Measurements from ENCODE around the gene CMIP.

CMIP gene

DNA sequence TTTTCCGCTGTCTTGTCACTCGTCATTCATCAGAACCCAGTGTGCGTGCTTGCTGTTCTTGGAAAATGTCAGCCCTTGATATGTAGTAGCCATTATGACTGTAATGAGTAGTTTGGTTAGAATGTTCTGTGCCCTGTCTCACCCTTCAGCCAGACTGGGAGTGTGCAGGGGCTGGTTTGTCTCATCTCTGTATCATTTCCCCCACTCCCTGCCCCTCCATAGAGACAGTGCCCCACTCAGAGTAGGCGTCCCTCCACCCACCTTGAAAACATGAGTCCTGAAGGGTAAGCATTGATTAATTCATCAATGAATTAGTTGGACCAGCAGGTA is 197.5 kb downstream of the CMIP start:
- no peak overlapping the region for H3K27ac ChIP-seq
- H3K27me3 ChIP-seq = no peaks in the 10 kb centered on the region
- H3K4me2 ChIP-seq = no peak overlapping the region
- H3K36me3 ChIP-seq = peaks cover 22 to 75% (median 47%) of the 10 kb centered on the region in 11 experiments
- peaks cover 2 to 52% (median 22%) of the 10 kb centered on the region in 10 experiments for H3K4me1 ChIP-seq
- H4K20me1 ChIP-seq = peaks cover 55 to 99% (median 97%) of the 10 kb centered on the region in 11 experiments; a peak in 21 of 22 replicates
- H3K4me3 ChIP-seq = no peak overlapping the region
- peaks cover 0 to 10% (median 0%) of the 10 kb centered on the region in 11 experiments; a peak in 2 of 22 replicates for H3K9me3 ChIP-seq (replicated peaks in 1 of 11)
- no peak overlapping the region for H3K9ac ChIP-seq
- TF ChIP-seq Cebpa-rat (IDR thresholded peaks at IDR 0.05) = no peak

- Histone ChIP-seq H3K36me3 (peaks cover 22 to 74% (median 47%) of the 10 kb centered on the region in 11 experiments), H3K4me3 (no peak overlapping the region), H3K27ac (0 out of 22 replicates have a peak overlapping the region, but pooled peaks of 1 of the 11 experiments have one; percentile 21), H3K4me1 (peaks cover 7 to 54% (median 25%) of the 10 kb centered on the region in 10 experiments), H3K27me3 (no peaks in the 10 kb centered on the region), H4K20me1 (peaks cover 47 to 98% (median 95%) of the 10 kb centered on the region in 11 experiments; a peak in 21 of 22 replicates), H3K9me3 (replicated peaks in 1 of 11) (peaks cover 0 to 10% (median 0%) of the 10 kb centered on the region in 11 experiments; a peak in 2 of 22 replicates), H3K4me2 (no peak overlapping the region), H3K9ac (no peak overlapping the region)
- no peak for TF ChIP-seq Cebpa-rat (IDR thresholded peaks at IDR 0.05)
These were observed 198.3 kb downstream of the CMIP start for GRCh38 chr16:81642943-81643342.

- no peaks in the 10 kb centered on the region for H3K27me3 ChIP-seq
- no peak overlapping the region for H3K9ac ChIP-seq
- H3K9me3 ChIP-seq (replicated peaks in 1 of 11) = peaks cover 0 to 10% (median 0%) of the 10 kb centered on the region in 11 experiments; a peak in 2 of 22 replicates
- peaks cover 46 to 98% (median 95%) of the 10 kb centered on the region in 11 experiments; a peak in 21 of 22 replicates for H4K20me1 ChIP-seq
- H3K36me3 ChIP-seq = peaks cover 22 to 61% (median 45%) of the 10 kb centered on the region in 11 experiments
- no peak overlapping the region for H3K27ac ChIP-seq
- peaks cover 30 to 54% (median 39%) of the 10 kb centered on the region in 10 experiments for H3K4me1 ChIP-seq
- H3K4me2 ChIP-seq = no peak overlapping the region
- TF ChIP-seq Cebpa-rat (IDR thresholded peaks at IDR 0.05) = no peak
- H3K4me3 ChIP-seq = no peak overlapping the region
These were observed 200.7 kb downstream of the CMIP start for GRCh38 chr16:81645266-81645694.

DNA sequence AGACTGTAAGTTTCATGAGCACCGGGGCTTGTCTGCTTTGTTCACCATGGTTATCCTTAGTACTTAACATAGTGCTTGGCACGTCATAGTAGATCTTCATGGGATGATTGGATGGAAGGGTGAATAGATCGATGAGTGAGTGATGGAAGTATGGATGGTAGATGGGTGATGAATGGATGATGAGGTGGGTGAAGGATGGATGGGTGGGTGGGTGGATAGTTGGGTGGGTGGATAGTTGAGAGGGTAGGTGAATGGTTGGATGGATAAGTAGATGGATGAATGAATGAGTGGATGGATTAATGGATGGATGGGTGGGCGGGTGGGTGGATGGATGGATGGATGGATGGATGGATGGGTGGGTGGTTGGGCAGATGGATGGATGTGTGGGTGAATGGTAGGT is 201.3 kb downstream of the CMIP start:
- H3K4me3 ChIP-seq = no peak overlapping the region
- no peak for TF ChIP-seq Cebpa-rat (IDR thresholded peaks at IDR 0.05)
- H4K20me1 ChIP-seq = peaks cover 41 to 98% (median 95%) of the 10 kb centered on the region in 11 experiments; a peak in 21 of 22 replicates
- H3K9me3 ChIP-seq (replicated peaks in 1 of 11) = peaks cover 0 to 10% (median 0%) of the 10 kb centered on the region in 11 experiments; a peak in 2 of 22 replicates
- H3K36me3 ChIP-seq = peaks cover 20 to 55% (median 39%) of the 10 kb centered on the region in 11 experiments
- peaks cover 36 to 61% (median 44%) of the 10 kb centered on the region in 10 experiments for H3K4me1 ChIP-seq
- no peak overlapping the region for H3K4me2 ChIP-seq
- H3K9ac ChIP-seq = no peak overlapping the region
- no peak overlapping the region for H3K27ac ChIP-seq
- no peaks in the 10 kb centered on the region for H3K27me3 ChIP-seq

DNA sequence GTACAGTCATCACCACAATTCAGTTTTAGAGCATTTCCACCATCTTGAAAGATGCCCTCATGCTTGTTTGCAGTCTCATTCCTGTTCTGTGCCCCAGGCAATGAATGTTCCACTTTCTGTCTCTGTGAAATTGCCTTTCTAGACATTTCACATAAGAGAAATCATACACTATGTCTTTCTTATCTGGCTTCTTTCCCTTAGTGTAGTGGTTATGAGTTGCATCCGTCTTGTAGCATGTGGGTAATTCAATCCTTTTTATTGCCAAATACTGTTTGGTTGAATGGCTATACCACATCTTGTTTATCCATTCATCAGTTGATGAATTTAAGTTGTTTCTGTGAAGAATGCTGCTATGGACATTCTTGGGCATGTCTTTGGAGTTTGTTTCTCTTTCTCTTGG is 202.0 kb downstream of the CMIP start:
- Histone ChIP-seq H3K9me3 (replicated peaks in 1 of 11) (peaks cover 0 to 10% (median 0%) of the 10 kb centered on the region in 11 experiments; a peak in 2 of 22 replicates), H3K36me3 (peaks cover 14 to 48% (median 32%) of the 10 kb centered on the region in 11 experiments), H3K27ac (no peak overlapping the region), H3K27me3 (no peaks in the 10 kb centered on the region), H3K4me1 (peaks cover 43 to 67% (median 51%) of the 10 kb centered on the region in 10 experiments), H3K4me3 (no peak overlapping the region), H3K4me2 (peak overlapping the region in 2 of 11 experiments; percentile 52 to 62; a peak in 3 of 22 replicates), H3K9ac (no peak overlapping the region), H4K20me1 (peaks cover 35 to 98% (median 95%) of the 10 kb centered on the region in 11 experiments; a peak in 21 of 22 replicates)
- no peak for TF ChIP-seq Cebpa-rat (IDR thresholded peaks at IDR 0.05)

GRCh38 chr16:81647527-81647926 is 202.9 kb downstream of the CMIP start:
- Histone ChIP-seq H3K4me2 (peak overlapping the region in 9 of 11 experiments; percentile 11 to 62 (median 44); a peak in 15 of 22 replicates), H3K4me1 (peaks cover 52 to 74% (median 60%) of the 10 kb centered on the region in 10 experiments), H3K4me3 (no peak overlapping the region), H3K27me3 (no peaks in the 10 kb centered on the region), H3K9ac (no peak overlapping the region), H3K9me3 (replicated peaks in 1 of 11) (peaks cover 0 to 10% (median 0%) of the 10 kb centered on the region in 11 experiments; a peak in 2 of 22 replicates), H3K27ac (peak overlapping the region in 3 of 11 experiments; percentile 3 to 39 (median 27); a peak in 2 of 22 replicates), H4K20me1 (peaks cover 34 to 98% (median 95%) of the 10 kb centered on the region in 11 experiments; a peak in 19 of 22 replicates), H3K36me3 (peaks cover 6 to 46% (median 29%) of the 10 kb centered on the region in 11 experiments; a peak in 21 of 22 replicates)
- no peak for TF ChIP-seq Cebpa-rat (IDR thresholded peaks at IDR 0.05)

- TF ChIP-seq Cebpa-rat (IDR thresholded peaks at IDR 0.05) = peak in 2 of 11 experiments; percentile 21 to 46; a peak in 1 of 22 replicates
- H3K27ac ChIP-seq = peak overlapping the region in 7 of 11 experiments; percentile 5 to 94 (median 82); a peak in 12 of 22 replicates
- H3K36me3 ChIP-seq = peaks cover 27 to 49% (median 38%) of the 10 kb centered on the region in 11 experiments
- peaks cover 0 to 9% (median 0%) of the 10 kb centered on the region in 11 experiments; a peak in 2 of 22 replicates for H3K9me3 ChIP-seq (replicated peaks in 1 of 11)
- peak overlapping the region in 6 of 11 experiments; percentile 46 to 83 (median 76); a peak in 10 of 22 replicates for H3K9ac ChIP-seq
- no peaks in the 10 kb centered on the region for H3K27me3 ChIP-seq
- H3K4me3 ChIP-seq = 0 out of 20 replicates have a peak overlapping the region, but pooled peaks of 1 of the 10 experiments have one; percentile 2
- H3K4me1 ChIP-seq = peaks cover 65 to 89% (median 73%) of the 10 kb centered on the region in 10 experiments
- H4K20me1 ChIP-seq = peaks cover 33 to 98% (median 94%) of the 10 kb centered on the region in 11 experiments; a peak in 19 of 22 replicates
- H3K4me2 ChIP-seq = peak overlapping the region; percentile 71 to 97 (median 88)
These were observed 205.1 kb downstream of the CMIP start for GRCh38 chr16:81649561-81650184.

GRCh38 chr16:81650281-81650680 is 205.7 kb downstream of the CMIP start:
- peak overlapping the region in 9 of 11 experiments; percentile 5 to 94 (median 68); a peak in 15 of 22 replicates for H3K27ac ChIP-seq

More at GRCh38 chr16:81650281-81650680, 205.7 kb downstream of the CMIP start:
- H3K4me3 ChIP-seq = peak overlapping the region in 6 of 10 experiments; percentile 2 to 52 (median 22); a peak in 3 of 20 replicates
- H3K4me1 ChIP-seq = peaks cover 71 to 92% (median 77%) of the 10 kb centered on the region in 10 experiments
- no peaks in the 10 kb centered on the region for H3K27me3 ChIP-seq
- peak overlapping the region in 9 of 11 experiments; percentile 35 to 83 (median 59); a peak in 14 of 22 replicates for H3K9ac ChIP-seq
- TF ChIP-seq Cebpa-rat (IDR thresholded peaks at IDR 0.05) = no peak
- H3K4me2 ChIP-seq = peak overlapping the region; percentile 71 to 97 (median 88)
- H3K9me3 ChIP-seq (replicated peaks in 1 of 11) = peaks cover 0 to 3% (median 0%) of the 10 kb centered on the region in 11 experiments; a peak in 2 of 22 replicates
- peaks cover 28 to 98% (median 94%) of the 10 kb centered on the region in 11 experiments; a peak in 20 of 22 replicates for H4K20me1 ChIP-seq
- H3K36me3 ChIP-seq = peaks cover 29 to 49% (median 38%) of the 10 kb centered on the region in 11 experiments
